Upper lobe of right lung (tissue), 1 donor: ENCODE measurements around the gene DHH. TPM values are rescaled to one million over a fixed set of nuclear protein-coding genes. Genes with fewer than 3 reads are reported as not detected.

Experiments
- ATAC-seq: fragments of 200-7000 bp; cut with Tn5 transposase; one replicate; pipeline ENCODE4 v1.9.1; 2020; ENCODE audit warnings: mild to moderate bottlenecking, moderate library complexity
- DNase-seq: peaks from one replicate; pipeline ENCODE4 v3.0.0-alpha.2; 2020
- H3K27ac ChIP-seq: fragments of 200-600 bp; one replicate; pipeline ENCODE4 v1.8.0; 2022
- H3K27me3 ChIP-seq: fragments of 200-600 bp; one replicate; pipeline ENCODE4 v1.8.0; 2022; ENCODE audit warnings: mild to moderate bottlenecking
- H3K36me3 ChIP-seq: fragments of 200-600 bp; one replicate; pipeline ENCODE4 v1.8.0; 2022
- H3K4me1 ChIP-seq: fragments of 200-600 bp; one replicate; pipeline ENCODE4 v1.8.0; 2022
- H3K4me3 ChIP-seq: fragments of 200-600 bp; one replicate; pipeline ENCODE4 v1.8.0; 2022; ENCODE audit warnings: mild to moderate bottlenecking
- H3K9me3 ChIP-seq: fragments of 200-600 bp; one replicate; pipeline ENCODE4 v1.8.0; 2022
- intact Hi-C: fragments of 100-400 bp; cut with DNase I; formaldehyde crosslinking; loops from one replicate; pipeline ENCODE4 v1.11.0; 2022
- total RNA-seq: library from RNA; stranded (reverse); fragmentation: NEBNext Ultra II Directional; extraction: Animal tissue kit (Norgen Biotek cat#: 25700); gene quantifications from one replicate; pipeline ENCODE4 v1.2.1, GENCODE V29; 2021
- TF ChIP-seq, protein P1 (sequence below): fragments of 200-600 bp; IDR thresholded peaks from one replicate; pipeline ENCODE4 v1.8.0; 2022; ENCODE audit warnings: antibody characterized with exemption
- donor health status: DM: no; HTN: yes; CAD: no; lungs with severe emphysema.

The DHH gene
- total RNA-seq, 1 donor from 2014 or later, result 2.1 TPM

DNA sequence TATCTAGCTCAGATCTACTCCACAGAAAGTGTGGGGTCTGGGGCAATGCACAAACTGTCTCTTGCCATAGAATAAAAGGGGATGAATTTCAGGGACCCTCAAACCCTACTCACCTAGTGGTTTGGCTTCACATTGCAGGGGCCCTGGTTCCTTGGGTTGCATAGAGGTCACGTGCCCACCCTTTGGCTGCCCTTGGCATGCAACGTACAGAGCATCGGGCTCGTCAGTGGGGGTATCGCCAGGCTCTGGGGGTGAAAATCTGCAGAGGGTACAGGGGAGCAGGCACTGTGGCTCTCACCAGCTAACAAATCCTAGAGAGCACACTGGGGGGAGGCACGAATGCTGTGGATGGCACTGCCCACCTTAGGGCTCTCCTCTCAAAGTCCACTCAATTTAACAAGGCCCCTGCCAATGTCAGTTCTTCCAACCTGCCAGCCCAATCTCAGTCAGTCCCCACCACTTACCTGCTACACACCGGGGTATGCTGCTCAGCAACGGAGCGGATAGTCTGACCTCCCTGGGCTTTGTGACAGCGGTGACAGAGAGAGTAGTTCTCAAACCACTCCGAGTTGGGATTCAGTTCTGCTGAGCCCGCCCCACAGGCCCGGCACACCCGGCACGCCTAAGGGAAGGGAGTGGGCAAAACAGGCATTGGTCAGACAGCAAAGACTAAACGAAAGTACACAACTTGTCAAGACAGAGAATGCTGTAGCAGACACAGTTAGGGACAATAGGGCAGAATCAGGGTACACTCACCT lies 42.0 kb downstream of the DHH start:
- TF ChIP-seq, protein P1, sequence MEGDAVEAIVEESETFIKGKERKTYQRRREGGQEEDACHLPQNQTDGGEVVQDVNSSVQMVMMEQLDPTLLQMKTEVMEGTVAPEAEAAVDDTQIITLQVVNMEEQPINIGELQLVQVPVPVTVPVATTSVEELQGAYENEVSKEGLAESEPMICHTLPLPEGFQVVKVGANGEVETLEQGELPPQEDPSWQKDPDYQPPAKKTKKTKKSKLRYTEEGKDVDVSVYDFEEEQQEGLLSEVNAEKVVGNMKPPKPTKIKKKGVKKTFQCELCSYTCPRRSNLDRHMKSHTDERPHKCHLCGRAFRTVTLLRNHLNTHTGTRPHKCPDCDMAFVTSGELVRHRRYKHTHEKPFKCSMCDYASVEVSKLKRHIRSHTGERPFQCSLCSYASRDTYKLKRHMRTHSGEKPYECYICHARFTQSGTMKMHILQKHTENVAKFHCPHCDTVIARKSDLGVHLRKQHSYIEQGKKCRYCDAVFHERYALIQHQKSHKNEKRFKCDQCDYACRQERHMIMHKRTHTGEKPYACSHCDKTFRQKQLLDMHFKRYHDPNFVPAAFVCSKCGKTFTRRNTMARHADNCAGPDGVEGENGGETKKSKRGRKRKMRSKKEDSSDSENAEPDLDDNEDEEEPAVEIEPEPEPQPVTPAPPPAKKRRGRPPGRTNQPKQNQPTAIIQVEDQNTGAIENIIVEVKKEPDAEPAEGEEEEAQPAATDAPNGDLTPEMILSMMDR, result no peak
- Histone ChIP-seq H3K27me3 (no peaks in the 10 kb centered on the region), H3K4me3 (no peak overlapping the region), H3K4me1 (peaks cover 27% of the 10 kb centered on the region), H3K9me3 (no peaks in the 10 kb centered on the region), H3K36me3 (peaks cover 73% of the 10 kb centered on the region), H3K27ac (no peak overlapping the region)
- intact Hi-C loops, result no loop called here
- DNase-seq, result no peak
- ATAC-seq, result no peak

DNA sequence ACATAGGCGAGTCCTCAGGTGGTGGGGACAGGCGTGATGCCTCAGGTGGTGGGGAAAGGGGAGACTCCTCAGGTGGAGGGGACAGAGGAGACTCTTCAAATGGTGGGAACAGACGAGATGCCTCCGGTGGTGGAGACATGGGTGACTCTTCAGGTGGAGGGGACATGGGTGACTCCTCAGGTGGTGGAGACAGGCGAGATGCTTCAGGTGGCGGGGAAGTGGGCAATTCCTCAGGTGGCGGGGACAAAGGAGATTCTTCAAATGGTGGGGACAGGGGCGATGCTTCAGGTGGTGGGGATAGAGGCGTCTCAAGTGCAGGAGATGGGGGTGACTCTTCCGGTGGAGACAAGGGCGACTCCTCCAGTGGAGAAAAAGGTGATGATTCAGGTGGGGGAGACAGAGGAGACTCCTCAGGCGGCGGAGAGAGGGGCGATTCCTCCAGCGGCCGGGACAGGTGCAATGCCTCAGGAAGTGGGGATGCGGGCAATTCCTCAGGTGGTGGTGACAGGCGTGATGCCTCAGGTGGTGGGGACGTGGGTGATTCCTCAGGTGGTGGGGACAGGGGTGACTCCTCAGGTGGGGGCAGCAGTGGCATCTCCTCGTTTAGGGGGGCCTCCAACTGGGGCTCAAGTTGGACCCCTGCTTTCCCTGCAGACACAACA lies 42.7 kb downstream of the DHH start:
- DNase-seq, result no peak
- H3K27me3 ChIP-seq, result no peaks in the 10 kb centered on the region
- TF ChIP-seq, protein P1, result no peak
- no peak for ATAC-seq
- H3K27ac ChIP-seq, result no peak overlapping the region
- H3K4me1 ChIP-seq, result peaks cover 20% of the 10 kb centered on the region
- intact Hi-C loops, result no loop called here
- H3K36me3 ChIP-seq, result peaks cover 80% of the 10 kb centered on the region
- H3K4me3 ChIP-seq, result no peak overlapping the region
- H3K9me3 ChIP-seq, result no peaks in the 10 kb centered on the region

DNA sequence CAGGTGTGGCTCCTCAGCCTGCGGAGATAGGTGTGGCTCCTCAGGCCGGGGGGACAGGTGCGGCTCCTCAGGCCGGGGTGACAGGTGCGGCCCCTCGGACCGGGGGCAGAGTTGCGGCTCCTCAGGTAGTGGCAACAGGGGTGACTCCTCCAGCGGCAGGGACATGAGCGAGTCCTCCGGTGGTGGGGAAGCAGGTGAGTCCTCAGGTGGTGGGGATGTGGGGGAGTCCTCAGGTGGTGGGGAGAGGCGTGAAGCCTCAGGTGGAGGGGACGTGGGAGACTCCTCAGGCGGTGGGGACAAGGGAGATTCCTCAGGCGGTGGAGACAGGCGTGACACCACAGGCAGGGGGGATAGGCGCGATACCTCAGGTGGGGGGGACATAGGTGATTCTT lies 43.2 kb downstream of the DHH start:
- H3K36me3 ChIP-seq, result peaks cover 86% of the 10 kb centered on the region
- TF ChIP-seq, protein P1, result no peak
- ATAC-seq, result no peak
- DNase-seq, result no peak
- no peaks in the 10 kb centered on the region for H3K9me3 ChIP-seq
- H3K4me3 ChIP-seq, result no peak overlapping the region
- H3K27ac ChIP-seq, result no peak overlapping the region
- intact Hi-C loops, result no loop called here
- peaks cover 15% of the 10 kb centered on the region for H3K4me1 ChIP-seq
- no peaks in the 10 kb centered on the region for H3K27me3 ChIP-seq

DNA sequence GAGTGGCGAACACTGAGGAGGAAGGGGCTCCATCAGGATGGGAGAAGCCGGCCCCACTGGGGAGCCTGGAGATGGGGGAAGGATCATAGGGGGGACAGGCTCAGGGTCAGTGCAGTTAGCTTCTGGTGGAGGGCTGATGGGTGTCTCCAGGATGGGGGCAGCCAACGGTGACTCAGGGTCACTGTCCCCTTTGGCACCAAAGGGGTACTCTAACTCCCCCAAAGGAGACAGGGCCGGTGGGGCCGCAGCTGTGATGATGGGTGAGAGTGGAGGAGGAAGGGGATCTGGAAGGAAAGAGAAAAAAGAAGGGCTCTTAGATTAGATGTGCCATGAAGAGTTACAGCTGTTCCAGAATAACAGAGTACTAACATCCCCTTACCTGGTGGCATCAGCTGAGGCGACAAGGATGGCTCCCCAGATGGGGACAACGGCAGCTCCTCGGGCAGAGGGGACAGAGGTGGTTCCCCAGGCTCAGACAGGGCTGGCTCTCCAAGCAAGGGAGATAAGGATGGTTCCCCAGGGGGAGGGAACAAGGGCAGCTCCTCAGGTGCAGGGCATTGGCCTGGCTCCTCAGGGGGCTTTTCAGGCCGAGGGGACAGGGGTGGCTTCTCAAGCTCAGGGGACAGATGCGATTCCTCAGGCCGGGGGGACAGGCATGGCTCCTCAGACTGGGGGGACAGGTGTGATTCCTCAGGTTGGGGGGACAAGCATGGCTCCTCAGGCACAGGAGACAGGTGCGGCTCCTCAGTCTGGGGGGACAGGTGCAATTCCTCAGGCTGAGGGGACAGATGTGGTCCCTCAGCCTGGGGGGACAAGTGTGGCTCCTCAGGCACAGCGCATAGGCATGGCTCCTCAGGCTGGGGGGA lies 43.9 kb downstream of the DHH start:
- Histone ChIP-seq H3K27ac (no peak overlapping the region), H3K4me3 (no peak overlapping the region), H3K27me3 (no peaks in the 10 kb centered on the region), H3K9me3 (no peaks in the 10 kb centered on the region), H3K4me1 (peaks cover 8% of the 10 kb centered on the region), H3K36me3 (peaks cover 92% of the 10 kb centered on the region)
- no peak for ATAC-seq
- DNase-seq, result no peak
- intact Hi-C loops, result no loop called here
- TF ChIP-seq, protein P1, result no peak

DNA sequence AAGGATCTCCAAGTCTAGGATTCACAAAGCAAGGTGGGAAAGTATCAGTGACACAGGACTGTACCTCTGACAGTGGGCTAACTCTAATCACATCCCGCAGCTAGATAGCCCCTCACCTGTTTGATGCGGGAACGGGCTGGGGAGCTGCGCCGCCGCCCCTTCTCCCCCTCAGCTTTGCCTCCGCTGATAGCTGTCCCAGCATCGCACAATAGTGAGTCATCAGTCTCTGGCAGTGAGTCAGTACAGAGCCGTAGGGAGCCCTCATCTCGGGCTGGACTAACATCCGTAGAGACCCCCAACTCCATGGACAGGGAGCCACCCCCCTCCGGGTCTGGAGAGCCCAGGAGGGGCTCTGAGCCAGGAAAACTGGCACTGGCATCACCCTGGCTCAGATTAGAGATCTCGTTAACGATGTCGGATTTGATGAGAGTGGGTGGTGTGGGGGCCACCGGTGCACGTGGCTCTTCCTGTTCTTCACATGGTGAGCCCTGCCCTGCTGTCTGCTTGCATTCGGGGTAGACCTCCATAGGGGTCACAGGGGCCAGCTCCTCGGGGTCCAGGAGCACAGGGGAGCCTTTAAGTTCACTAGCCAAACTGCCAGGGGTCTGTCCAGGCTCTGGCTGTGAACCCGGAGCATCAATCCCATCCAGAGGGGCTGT lies 44.9 kb downstream of the DHH start:
- Histone ChIP-seq H3K9me3 (no peaks in the 10 kb centered on the region), H3K4me1 (no peaks in the 10 kb centered on the region), H3K4me3 (no peak overlapping the region), H3K27me3 (no peaks in the 10 kb centered on the region), H3K36me3 (peaks cover 100% of the 10 kb centered on the region), H3K27ac (no peak overlapping the region)
- intact Hi-C loops, result no loop called here
- ATAC-seq (no peak), DNase-seq (no peak)
- TF ChIP-seq, protein P1, result no peak
